MM.1S (cell line): Measurements from ENCODE around the gene SMYD5.

Source experiments
- DNase-seq: peaks from one replicate; pipeline ENCODE4 v3.0.0-alpha.2; 2015
- H2AFZ ChIP-seq: fragments of 300-600 bp; sonication (generic); 2 replicates; pipeline ENCODE4 v1.6.0; 2016; ENCODE audit warnings: antibody characterized with exemption, low read length
- H3F3A ChIP-seq: fragments of 300-600 bp; sonication (generic); 2 replicates; pipeline ENCODE4 v1.6.1; 2016; ENCODE audit warnings: mild to moderate bottlenecking, antibody characterized with exemption, low read length, moderate library complexity, mixed read lengths; ENCODE audit not compliant: insufficient read depth
- H3K27ac ChIP-seq: fragments of 300-600 bp; sonication (generic); 2 replicates; pipeline ENCODE4 v1.5.1; 2016; ENCODE audit warnings: mild to moderate bottlenecking, low read length
- H3K27me3 ChIP-seq: fragments of 300-600 bp; sonication (generic); replicated peaks from 2 replicates; pipeline ENCODE4 v1.6.0; 2016; ENCODE audit warnings: low read length; ENCODE audit not compliant: insufficient read depth
- H3K36me3 ChIP-seq: fragments of 300-600 bp; sonication (generic); replicated peaks from 2 replicates; pipeline ENCODE4 v1.6.1; 2016; ENCODE audit warnings: mild to moderate bottlenecking, low read length, mixed read lengths; ENCODE audit not compliant: insufficient read depth
- H3K4me1 ChIP-seq: fragments of 300-600 bp; sonication (generic); 2 replicates; pipeline ENCODE4 v1.6.1; 2016; ENCODE audit warnings: low read length, mixed read lengths
- H3K4me2 ChIP-seq: fragments of 300-600 bp; sonication (generic); 2 replicates; pipeline ENCODE4 v1.6.0; 2016; ENCODE audit warnings: low read depth, low read length
- H3K4me3 ChIP-seq: fragments of 300-600 bp; sonication (generic); 2 replicates; pipeline ENCODE4 v1.5.1; 2016; ENCODE audit warnings: low read length, mixed read lengths
- H3K79me2 ChIP-seq: fragments of 300-600 bp; sonication (generic); 2 replicates; pipeline ENCODE4 v1.6.1; 2016; ENCODE audit warnings: mixed run types, low read length, mixed read lengths
- H3K9ac ChIP-seq: fragments of 300-600 bp; sonication (generic); 2 replicates; pipeline ENCODE4 v1.6.1; 2016; ENCODE audit warnings: low read length, mixed read lengths
- H3K9me2 ChIP-seq: fragments of 300-600 bp; sonication (generic); replicated peaks from 2 replicates; pipeline ENCODE4 v1.6.1; 2016; ENCODE audit warnings: mild to moderate bottlenecking, low read length, mixed read lengths; ENCODE audit not compliant: insufficient read depth
- H3K9me3 ChIP-seq: fragments of 300-600 bp; sonication (generic); replicated peaks from 2 replicates; pipeline ENCODE4 v1.6.1; 2016; ENCODE audit warnings: mild to moderate bottlenecking, low read length, mixed read lengths; ENCODE audit not compliant: insufficient read depth
- H4K20me1 ChIP-seq: fragments of 300-600 bp; sonication (generic); 2 replicates; pipeline ENCODE4 v1.6.1; 2016; ENCODE audit warnings: mild to moderate bottlenecking, low read length, moderate library complexity, mixed read lengths; ENCODE audit not compliant: insufficient read depth
- CTCF ChIP-seq: fragments of 300-600 bp; sonication (generic); IDR thresholded peaks from 2 replicates; pipeline ENCODE4 v1.5.1; 2016; ENCODE audit warnings: antibody characterized with exemption, low read length, mixed read lengths
- EZH2 ChIP-seq: fragments of 300-600 bp; sonication (generic); optimal IDR thresholded peaks from 2 replicates; pipeline ENCODE3; 2017; ENCODE audit warnings: low read depth, mild to moderate bottlenecking, antibody characterized with exemption, low read length, mixed read lengths
- EZH2phosphoT487 ChIP-seq: fragments of 300-600 bp; sonication (generic); IDR thresholded peaks from 2 replicates; pipeline ENCODE4 v1.6.1; 2018; ENCODE audit warnings: antibody characterized with exemption, low read length

The SMYD5 gene

GRCh38 chr2:73203055-73203681, 10.9 kb upstream of the SMYD5 start:
- Histone ChIP-seq H3K79me2 (no peaks in the 10 kb centered on the region), H3K36me3 (no peaks in the 10 kb centered on the region), H2AFZ (no peak overlapping the region), H3K9me3 (no peaks in the 10 kb centered on the region), H3K4me1 (no peaks in the 10 kb centered on the region), H3K4me2 (no peak overlapping the region), H4K20me1 (no peaks in the 10 kb centered on the region), H3K9ac (no peak overlapping the region), H3F3A (no peaks in the 10 kb centered on the region), H3K4me3 (no peak overlapping the region), H3K9me2 (no peaks in the 10 kb centered on the region), H3K27me3 (peaks cover 2% of the 10 kb centered on the region; the same call in 1 of the 2 replicates), H3K27ac (no peak overlapping the region)
- TF ChIP-seq EZH2phosphoT487: no peak
- TF ChIP-seq EZH2: no peak
- no peak for TF ChIP-seq CTCF
- DNase-seq: no peak

GRCh38 chr2:73205611-73206010, 8.4 kb upstream of the SMYD5 start:
- Histone ChIP-seq H3F3A (no peaks in the 10 kb centered on the region), H3K36me3 (no peaks in the 10 kb centered on the region), H3K27ac (no peak overlapping the region), H3K9me3 (no peaks in the 10 kb centered on the region), H3K4me3 (no peak overlapping the region), H3K79me2 (no peaks in the 10 kb centered on the region), H3K4me2 (no peak overlapping the region), H3K27me3 (peaks cover 2% of the 10 kb centered on the region; the same call in 1 of the 2 replicates), H3K9ac (no peak overlapping the region), H4K20me1 (no peaks in the 10 kb centered on the region), H3K9me2 (no peaks in the 10 kb centered on the region), H2AFZ (no peak overlapping the region), H3K4me1 (no peaks in the 10 kb centered on the region)
- DNase-seq: no peak
- no peak for TF ChIP-seq EZH2
- TF ChIP-seq CTCF: no peak
- no peak for TF ChIP-seq EZH2phosphoT487

- H3K27ac ChIP-seq: no peak overlapping the region
- TF ChIP-seq EZH2phosphoT487 (no peak), CTCF (no peak), EZH2 (no peak)
These were observed 5.8 kb upstream of the SMYD5 start for GRCh38 chr2:73208258-73208657.

More at GRCh38 chr2:73208258-73208657, 5.8 kb upstream of the SMYD5 start:
- Histone ChIP-seq H3F3A (0 out of 2 replicates have a peak, but pooled peaks cover 2% of the 10 kb centered on the region), H3K4me1 (no peaks in the 10 kb centered on the region), H3K4me3 (no peak overlapping the region), H4K20me1 (no peaks in the 10 kb centered on the region), H3K27me3 (peaks cover 2% of the 10 kb centered on the region; the same call in 1 of the 2 replicates), H3K36me3 (no peaks in the 10 kb centered on the region), H3K79me2 (no peaks in the 10 kb centered on the region), H3K9me3 (no peaks in the 10 kb centered on the region), H3K4me2 (no peak overlapping the region), H3K9me2 (no peaks in the 10 kb centered on the region), H2AFZ (no peak overlapping the region), H3K9ac (no peak overlapping the region)
- no peak for DNase-seq
